DND-41 (cell line): ENCODE measurements around the gene PCNT.

Experiments
- EZH2 ChIP-seq: IDR thresholded peaks from 3 replicates; pipeline ENCODE4 v1.6.1; 2012; ENCODE audit warnings: borderline replicate concordance, low read depth, mild to moderate bottlenecking, moderate library complexity, low read length, inconsistent platforms; ENCODE audit not compliant: severe bottlenecking
- TF ChIP-seq, protein P1 (sequence below): IDR thresholded peaks from 2 replicates; pipeline ENCODE4 v1.5.1; 2012; ENCODE audit warnings: borderline replicate concordance, low read length, moderate library complexity, mild to moderate bottlenecking; ENCODE audit not compliant: poor library complexity, severe bottlenecking; ENCODE audit errors: extremely low read depth

DNA sequence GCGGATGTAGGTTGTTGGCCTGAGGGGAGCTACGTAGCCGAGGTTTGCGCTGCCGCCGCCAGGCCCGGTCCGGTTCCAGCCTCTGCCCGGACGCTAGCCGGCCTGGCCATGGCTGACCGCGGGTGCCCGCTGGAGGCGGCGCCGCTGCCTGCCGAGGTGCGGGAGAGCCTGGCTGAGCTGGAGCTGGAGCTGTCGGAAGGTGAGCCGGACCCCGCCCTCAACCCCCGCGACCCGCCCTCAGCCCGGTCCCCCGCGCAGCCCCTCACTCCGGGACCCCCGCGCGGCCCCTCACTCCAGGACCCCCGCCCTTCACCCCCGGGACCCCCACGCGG is 135.0 kb downstream of the PCNT start:
- TF ChIP-seq, protein P1, sequence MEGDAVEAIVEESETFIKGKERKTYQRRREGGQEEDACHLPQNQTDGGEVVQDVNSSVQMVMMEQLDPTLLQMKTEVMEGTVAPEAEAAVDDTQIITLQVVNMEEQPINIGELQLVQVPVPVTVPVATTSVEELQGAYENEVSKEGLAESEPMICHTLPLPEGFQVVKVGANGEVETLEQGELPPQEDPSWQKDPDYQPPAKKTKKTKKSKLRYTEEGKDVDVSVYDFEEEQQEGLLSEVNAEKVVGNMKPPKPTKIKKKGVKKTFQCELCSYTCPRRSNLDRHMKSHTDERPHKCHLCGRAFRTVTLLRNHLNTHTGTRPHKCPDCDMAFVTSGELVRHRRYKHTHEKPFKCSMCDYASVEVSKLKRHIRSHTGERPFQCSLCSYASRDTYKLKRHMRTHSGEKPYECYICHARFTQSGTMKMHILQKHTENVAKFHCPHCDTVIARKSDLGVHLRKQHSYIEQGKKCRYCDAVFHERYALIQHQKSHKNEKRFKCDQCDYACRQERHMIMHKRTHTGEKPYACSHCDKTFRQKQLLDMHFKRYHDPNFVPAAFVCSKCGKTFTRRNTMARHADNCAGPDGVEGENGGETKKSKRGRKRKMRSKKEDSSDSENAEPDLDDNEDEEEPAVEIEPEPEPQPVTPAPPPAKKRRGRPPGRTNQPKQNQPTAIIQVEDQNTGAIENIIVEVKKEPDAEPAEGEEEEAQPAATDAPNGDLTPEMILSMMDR: no peak
- no peak for TF ChIP-seq EZH2
